GM19193 (cell line): ENCODE measurements around the gene TRAF7.
A peak's percentile ranks its signal among the peaks of the same experiment; 100 is the strongest.

ENCODE experiments used
- POLR2A ChIP-seq: IDR thresholded peaks from 4 replicates; pipeline ENCODE4 v1.6.1; 2011; ENCODE audit not compliant: insufficient read depth, insufficient read length; ENCODE audit errors: extremely low read depth

TRAF7 gene

DNA sequence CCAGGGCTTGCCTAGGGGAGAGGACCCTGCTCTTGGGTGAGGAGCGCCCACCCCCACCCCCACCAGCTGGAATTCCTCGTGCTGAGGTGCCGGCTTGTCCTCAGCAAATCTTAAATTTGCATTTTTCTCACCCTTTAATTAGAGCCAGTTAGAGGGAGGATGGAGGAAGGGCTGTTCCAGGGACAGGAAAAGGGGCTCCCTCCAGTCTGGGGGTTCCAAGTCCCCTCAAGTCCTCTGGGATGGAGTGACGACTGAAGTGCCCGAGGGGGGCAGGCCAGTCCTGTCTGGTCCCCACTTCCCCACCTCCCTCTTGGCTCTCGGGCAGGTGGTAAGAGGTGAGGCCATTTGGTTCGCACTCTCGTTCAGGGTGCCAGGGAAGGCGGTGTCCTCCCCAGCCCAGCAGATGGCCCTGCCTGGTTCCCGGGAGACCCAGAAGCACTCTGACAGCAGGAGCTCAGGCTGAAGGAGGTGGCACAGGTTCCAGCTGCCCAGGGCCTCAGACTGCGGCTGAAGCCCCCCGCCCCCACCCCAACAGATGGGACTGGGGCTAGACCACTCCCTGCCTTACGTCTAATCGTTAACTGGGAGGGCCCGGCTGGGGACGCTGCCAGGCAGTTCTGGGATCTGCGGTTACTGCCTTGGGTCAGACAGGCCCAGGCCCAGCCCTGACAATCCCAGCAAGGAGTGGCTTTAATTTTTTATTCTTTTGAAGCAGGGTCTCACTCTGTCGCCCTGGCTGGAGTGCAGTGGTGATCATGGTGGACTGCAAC lies 5.0 kb upstream of the TRAF7 start:
- TF ChIP-seq POLR2A, result peak; percentile 19

DNA sequence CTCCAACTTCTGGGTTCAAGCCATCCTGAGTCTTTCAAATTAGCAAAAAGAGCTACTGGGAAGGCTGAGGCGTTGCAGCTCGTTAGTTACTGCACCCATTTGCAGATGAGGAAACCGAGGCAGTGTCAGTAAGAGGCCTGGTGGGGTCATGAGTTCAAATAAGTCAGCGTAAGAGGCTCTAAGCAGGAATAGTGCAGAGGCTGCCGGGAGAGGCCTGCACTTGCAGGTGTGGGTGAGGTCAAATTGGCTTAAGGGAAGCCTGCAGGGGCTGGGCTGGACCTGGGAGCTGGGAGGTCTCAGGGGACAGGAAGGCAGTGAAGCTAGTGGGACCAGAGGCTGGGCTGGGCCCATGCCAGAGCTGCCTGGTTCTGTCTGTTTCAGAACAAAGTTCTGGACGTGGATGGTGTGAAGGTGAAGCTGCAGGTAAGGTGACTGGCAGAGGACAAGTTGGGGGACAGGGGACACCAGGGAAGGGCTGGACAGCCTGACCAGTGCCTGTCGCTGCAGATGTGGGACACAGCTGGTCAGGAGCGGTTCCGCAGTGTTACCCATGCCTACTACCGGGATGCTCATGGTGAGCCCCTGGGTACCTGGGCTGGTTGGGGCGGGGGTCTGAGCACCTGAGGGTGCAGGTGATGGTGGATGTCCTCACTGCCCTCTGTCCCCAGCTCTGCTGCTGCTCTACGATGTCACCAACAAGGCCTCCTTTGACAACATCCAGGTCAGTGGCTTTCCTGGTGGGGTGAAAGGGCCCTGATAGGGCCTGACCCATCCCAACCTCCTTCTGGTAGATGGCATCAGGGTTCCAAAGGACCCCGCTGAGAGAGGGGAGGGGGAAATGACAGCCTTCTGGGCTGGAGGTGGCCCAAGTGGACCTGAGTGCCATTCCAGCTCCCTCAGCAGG lies 4.1 kb upstream of the TRAF7 start:
- peak; percentile 39 for TF ChIP-seq POLR2A

DNA sequence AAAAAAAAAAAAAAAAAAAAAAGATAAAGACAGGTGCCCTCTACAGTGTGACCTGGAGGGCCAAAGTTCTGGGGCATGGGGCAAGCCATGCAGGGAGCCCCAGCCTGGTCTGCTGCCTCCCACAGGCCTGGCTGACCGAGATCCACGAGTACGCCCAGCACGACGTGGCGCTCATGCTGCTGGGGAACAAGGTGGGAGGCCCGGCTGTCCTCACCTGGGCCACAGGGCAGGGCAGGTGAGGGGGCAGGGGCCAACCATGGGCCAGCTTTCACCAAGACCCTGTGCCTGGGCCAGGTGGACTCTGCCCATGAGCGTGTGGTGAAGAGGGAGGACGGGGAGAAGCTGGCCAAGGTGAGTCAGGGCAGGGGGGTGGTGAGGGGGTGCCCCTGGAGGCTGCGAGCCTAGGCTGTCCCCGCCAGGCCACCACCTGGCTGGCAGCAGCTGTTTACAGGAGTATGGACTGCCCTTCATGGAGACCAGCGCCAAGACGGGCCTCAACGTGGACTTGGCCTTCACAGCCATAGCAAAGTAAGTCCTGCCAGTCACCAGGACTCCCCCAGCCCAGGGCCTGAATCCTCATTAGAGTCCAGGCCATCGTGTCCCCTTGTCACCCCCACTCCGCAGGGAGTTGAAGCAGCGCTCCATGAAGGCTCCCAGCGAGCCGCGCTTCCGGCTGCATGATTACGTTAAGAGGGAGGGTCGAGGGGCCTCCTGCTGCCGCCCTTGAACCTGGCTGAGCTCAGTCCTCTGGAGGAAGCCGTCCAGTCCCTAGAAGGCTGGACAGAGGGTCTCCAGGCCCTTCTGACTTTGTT lies 2.7 kb upstream of the TRAF7 start:
- TF ChIP-seq POLR2A, result no peak

DNA sequence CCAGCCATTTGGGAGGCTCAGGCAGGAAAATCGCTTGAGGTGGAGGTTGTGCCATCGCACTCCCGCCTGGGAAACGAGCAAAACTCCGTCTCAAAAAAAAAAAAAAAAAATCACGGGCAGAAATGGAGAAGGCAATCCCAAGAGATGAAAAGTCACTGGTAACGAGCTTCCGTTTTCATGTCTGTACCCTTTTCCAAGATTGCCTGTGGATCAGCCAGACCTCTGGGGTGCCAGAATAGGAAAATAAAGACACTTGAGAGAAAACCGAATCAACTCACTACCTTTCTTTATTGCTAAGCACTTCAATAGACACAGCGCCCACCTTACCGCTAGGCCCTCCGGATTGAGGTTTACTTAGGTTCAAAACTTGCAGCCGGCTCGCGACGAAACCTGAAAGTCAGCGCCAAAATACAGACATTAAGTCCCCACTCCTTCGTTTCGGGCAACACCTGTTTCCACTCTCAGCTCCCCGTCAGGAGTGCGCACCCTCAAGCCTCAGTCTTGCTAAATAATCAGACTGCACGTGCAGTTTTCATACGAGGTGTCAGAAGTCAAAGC lies 970 bp upstream of the TRAF7 start:
- TF ChIP-seq POLR2A, result no peak

DNA sequence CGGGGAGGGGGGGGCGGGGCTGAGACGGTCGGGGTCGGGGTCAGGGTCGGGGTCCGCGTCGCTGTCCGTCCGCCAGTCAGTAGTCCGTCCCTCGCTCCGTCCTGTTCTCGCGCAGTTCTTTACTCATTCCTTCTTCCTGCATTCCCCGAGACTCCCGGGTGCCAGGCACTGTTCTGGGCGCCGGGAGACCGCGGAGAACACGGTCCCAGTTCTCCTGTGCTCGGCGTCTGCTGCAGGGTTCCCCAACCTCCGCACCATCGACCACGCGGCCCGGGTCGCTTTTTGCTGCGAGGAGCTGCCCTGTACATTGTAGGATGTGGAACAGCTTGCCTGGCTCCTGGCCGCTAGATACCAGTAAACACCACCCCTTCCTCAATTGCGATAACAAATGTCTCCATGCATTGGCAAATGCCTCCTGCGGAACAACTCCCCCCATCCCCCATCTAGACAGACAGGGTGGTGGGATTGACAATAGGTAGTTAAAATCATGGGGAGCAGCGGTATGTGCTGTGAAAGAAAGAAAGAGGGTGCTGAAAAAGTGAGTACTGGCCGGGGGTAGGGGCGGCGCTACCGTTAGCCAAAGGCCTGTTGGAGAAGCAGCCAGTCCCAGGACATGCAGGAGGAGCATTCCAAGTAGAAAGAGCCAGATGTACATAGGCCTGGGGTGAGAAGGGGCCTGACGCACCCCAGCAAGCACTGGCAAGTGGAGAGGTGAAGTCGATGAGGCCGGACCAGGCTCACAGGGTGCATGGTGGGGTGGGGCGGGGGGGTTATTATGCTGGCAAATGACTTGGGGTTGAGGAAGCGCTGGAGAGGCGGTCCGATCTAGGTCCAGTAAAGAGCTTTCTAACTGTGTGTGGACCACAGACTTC lies 631 bp downstream of the TRAF7 start:
- TF ChIP-seq POLR2A, result no peak

DNA sequence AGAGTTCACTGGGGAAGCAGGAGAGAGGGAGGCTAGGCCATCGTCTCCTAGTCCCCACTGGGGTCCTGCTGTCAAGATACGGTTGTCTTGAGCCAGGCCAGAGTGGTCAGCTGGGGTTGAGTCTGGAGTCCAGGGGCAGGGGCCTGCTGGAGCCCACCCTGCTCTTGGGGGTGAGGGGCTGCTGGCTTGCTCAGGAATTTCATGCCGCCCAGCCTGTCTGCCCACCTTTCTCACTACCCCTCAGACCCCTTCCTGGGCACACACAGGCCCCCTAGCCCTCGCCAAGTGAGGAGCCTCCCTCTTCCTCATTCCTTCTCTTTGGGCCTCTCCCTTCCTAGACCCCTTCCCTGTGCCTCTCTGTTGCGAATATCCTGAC lies 1.3 kb downstream of the TRAF7 start:
- no peak for TF ChIP-seq POLR2A

DNA sequence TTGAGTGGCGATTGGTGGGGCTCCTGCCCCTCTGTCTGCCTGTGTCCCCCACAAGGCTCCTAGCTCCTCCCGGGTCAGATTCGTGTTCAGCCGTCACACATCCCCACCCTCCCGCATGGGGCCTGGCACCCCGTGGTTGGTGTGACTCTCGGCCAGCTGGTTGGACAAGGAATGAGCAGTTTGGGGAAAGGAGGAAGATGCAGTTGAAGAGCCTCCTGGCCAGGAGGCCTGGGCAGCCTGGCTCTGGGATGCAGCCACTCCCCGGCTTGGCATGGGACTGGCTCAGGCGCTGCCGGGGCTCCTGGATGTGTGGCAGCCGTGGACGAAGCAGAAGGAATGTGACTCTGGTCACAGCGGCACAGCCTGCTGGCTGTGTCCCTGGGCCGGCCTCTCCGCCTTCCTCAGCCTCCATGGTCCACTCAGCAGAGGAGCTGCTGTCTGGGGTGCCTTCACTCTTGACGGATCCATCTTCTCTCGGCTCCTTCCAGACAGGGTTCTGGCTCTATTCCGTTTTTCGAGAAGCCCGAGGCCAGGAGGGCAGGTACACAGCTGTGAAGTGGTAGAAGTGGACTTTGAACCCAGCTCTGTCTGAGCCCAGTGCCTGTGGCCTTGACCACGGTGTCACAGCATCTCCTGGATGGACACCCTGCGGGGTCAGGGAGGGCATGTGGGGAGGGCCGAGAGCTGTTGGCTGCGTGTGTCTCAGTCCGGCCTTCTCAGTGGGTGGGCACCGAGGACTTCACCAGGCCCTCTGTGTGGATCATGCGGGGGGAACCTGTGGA lies 2.1 kb downstream of the TRAF7 start:
- TF ChIP-seq POLR2A, result no peak

DNA sequence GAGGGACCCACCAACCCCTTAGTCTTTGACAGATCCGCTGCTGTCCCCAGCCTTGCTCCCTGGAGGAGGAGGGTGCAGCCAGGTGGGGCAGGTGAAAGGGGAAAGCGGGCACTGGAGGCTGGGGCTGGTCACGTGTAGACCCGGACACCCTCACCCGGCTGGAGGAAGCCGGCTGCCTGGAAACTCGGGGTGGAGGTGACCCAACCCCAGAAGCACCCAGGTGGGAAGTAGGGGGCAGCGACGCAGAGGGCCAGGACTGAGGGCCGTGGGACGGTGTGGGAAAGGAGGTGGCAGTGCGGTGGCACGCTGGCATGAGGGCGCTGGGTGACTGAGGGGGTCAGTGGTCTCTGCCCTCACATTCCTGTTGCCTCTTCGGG lies 2.7 kb downstream of the TRAF7 start:
- no peak for TF ChIP-seq POLR2A

DNA sequence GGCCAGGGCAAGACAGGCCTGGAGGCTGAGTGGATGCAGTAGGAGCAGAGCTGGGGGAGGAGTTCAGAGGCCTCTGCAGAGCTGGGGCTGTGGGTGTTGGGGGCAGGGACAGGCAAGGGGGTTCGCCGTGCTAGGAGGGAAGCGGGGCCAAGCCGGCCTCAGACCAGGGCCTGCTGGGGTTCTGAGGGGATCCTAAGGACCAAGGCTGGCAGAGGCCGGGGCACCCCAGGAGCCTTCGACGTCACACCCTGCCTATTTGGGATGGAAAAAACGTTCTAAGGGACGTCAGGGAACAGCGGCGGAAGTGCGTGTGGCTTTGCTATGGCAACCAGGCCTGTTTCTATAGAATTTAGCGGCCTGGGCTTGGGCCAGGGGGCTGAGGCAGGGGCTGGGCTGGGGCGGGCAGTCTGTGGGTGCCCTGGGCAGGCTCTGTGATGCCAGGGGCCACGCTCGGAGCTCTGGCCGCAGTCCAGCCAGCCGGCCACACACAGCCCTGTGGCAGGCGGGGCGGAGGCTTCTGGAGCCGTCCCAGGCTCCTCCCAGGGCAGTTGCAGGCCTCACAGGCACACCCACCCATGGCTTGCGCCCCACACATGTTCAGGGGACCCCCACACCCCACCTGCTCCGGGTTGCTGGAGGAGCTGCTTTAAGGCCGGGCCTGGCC lies 3.7 kb downstream of the TRAF7 start:
- no peak for TF ChIP-seq POLR2A

DNA sequence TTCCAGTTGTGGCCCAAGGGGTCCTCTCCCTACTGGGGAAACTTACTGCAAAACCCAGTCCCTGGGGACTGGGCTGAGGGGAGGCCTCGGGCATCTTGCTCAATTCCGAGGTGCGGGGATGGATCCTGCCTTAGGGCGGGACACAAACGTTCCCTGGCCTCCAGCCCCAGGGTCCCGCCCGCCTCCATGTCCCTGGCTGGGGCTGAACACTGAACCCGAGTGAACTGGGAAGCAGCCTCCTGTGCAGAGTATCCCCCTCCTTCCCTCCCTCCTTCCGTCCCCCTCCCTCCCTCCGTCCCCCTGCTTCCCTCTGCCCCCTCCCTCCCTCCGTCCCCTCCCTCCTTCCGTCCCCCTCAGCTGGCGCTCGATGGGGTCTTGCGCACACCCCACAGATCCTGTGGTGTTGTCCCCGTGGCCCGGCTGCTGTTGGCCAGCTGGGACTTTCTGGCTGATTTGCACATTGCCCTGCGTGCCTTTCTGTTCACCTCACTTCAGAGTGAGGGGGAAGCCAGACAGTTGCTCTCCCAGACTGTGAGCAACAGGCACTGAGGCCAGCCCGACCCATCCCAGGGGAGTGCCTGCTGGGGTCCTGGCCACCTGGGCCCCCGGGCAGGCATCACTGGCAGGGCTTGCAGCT lies 5.5 kb downstream of the TRAF7 start:
- TF ChIP-seq POLR2A, result no peak

DNA sequence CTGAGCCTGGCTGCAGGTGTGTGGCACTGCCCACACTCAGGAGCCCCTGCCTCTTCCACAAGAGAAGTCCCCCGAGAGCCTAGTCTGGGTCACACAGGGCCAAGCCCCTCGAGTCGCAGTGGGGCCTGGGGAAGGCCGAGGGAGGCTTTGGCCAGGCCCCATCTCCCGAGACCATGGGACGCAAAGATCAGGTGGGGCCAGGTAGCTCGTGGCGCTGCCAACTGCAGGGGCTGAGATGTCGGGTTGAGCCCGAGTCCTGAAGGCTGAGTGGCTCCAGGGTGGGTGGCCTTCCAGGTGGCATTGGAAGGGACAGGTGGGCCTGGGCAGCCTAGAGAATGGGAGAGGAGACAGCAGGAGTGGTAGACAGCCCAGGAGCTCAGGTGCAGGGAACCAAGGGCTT lies 6.3 kb downstream of the TRAF7 start:
- no peak for TF ChIP-seq POLR2A

DNA sequence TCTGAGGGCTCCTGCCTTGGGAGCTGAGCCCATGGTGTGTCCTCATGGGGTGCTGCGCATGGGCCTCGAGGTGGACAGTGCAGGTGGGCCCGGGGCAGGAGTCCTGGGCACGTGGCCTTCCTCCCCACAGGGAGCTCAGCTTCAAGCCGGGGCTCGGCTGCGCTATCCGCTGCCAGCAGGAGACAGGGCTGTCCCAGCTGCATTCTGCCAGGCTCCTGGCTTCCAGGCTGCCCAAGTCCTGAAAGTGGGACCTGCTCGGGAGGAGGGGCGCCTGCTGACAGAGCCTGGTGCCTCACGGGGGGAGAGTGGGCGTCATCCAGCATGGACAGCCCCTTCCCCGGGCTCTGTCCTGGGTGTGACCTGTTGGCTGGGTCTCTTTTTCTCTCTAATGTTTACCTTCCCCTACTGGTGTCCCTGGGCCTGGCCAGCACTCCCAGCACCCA lies 7.1 kb downstream of the TRAF7 start:
- TF ChIP-seq POLR2A, result no peak
